ENCODE results near the gene SPECC1. TPM values are rescaled to one million over a fixed set of nuclear protein-coding genes. Genes with fewer than 3 reads are reported as not detected.

SPECC1 gene
- total and polyA plus RNA-seq, 10 of the 15 experiments (the other 5 are each of a cell fraction or from before 2014, with no cell fraction given) = 6.4 to 40.6 (median 23.9) TPM

DNA sequence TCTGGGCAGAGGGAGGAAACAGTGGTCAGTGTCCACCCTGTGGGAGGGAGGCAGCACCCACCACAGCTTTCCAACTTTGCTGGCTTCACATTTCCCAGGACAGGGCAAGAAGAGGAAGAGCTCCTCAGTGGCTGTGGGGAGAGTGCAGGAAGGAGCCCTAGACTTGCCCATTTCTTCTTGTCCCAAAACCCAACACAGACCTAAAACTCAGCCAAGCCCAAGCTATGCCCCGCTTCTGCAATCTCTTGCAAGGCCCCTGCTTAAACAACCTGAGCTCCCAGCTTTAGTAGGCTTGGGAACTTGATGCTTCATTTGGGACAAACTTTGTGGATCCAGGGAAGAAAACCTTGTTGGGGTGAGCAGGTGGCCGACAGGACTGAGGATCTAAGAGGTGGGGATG is 284.3 kb downstream of the SPECC1 start:
- WGBS (ENCODE audit: insufficient coverage, insufficient replicate concordance, low lambda C conversion rate, missing lambda C conversion rate) = 93% methylated on average over 2 of the region's 2 CpGs
- DNase-seq (ENCODE audit: low read depth, low spot score) (no peak), FAIRE-seq (no peak), ATAC-seq (no peak)
- no TSS peak for BruUV-seq (replicated peaks)
- Histone ChIP-seq H3K27me3 (replicated peaks in 1 of 2; ENCODE audit: control insufficient read depth in 2 of 2, insufficient read depth in 2 of 2, low read length in 1 of 2) (no peaks in the 10 kb centered on the region), H3K79me2 (ENCODE audit: control insufficient read depth, insufficient read depth, low read length) (no peaks in the 10 kb centered on the region), H3K36me3 (ENCODE audit: control insufficient read depth in 2 of 2, insufficient read depth in 2 of 2, low read length in 1 of 2) (0 out of 4 replicates have a peak, but pooled peaks cover 0 to 3% of the 10 kb centered on the region in 2 experiments), H3K4me2 (ENCODE audit: control insufficient read depth, insufficient read depth) (no peak overlapping the region), H3K27ac (ENCODE audit: control insufficient read depth, insufficient read depth) (no peak overlapping the region), H2AFZ (ENCODE audit: control insufficient read depth, low read depth, low read length) (no peak overlapping the region), H3K9ac (ENCODE audit: control insufficient read depth, insufficient read depth, low read length) (no peak overlapping the region), H3K4me3 (no peak overlapping the region), H3K9me3 (replicated peaks; ENCODE audit: control insufficient read depth, insufficient read depth, low read length) (no peaks in the 10 kb centered on the region), H4K20me1 (ENCODE audit: control insufficient read depth, insufficient read depth) (no peaks in the 10 kb centered on the region), H3K4me1 (ENCODE audit: control insufficient read depth, insufficient read depth, low read length) (no peaks in the 10 kb centered on the region)
- no peak for TF ChIP-seq TCF12 (IDR thresholded peaks at IDR 0.05; ENCODE audit: low read depth, low read length)
- TF ChIP-seq ESRRA (IDR thresholded peaks at IDR 0.05; ENCODE audit: low read length) = no peak
- TF ChIP-seq HDGF (IDR thresholded peaks at IDR 0.05) = no peak
- no peak for TF ChIP-seq MYC (IDR thresholded peaks at IDR 0.05; ENCODE audit: insufficient read depth, insufficient read length, insufficient replicate concordance, low read length, severe bottlenecking)
- TF ChIP-seq ZSCAN29 (IDR thresholded peaks at IDR 0.05) = no peak
- intact Hi-C loops (cut with micrococcal nuclease; ENCODE audit: unreplicated experiment) = no loop called here
- in situ Hi-C loops (cut with MboI) = no loop called here
- POLR2A ChIA-PET = no interaction called here
- CTCF ChIA-PET = no interaction called here
- SMC1A ChIA-PET (ENCODE audit: uncharacterized antibody, unreplicated experiment) = interaction anchor here (1.0 to 1.1 kb wide), 2 partner anchors 9 to 13 kb away, joined by 3 read pairs; no protein-coding TSS in a partner anchor
- RAD21 ChIA-PET (ENCODE audit: unreplicated experiment) = no interaction called here

GRCh38 chr17:20294120-20294519 is 285.0 kb downstream of the SPECC1 start:
- Histone ChIP-seq H3K27me3 (replicated peaks in 1 of 2; ENCODE audit: control insufficient read depth in 2 of 2, insufficient read depth in 2 of 2, low read length in 1 of 2) (no peaks in the 10 kb centered on the region), H2AFZ (ENCODE audit: control insufficient read depth, low read depth, low read length) (no peak overlapping the region), H4K20me1 (ENCODE audit: control insufficient read depth, insufficient read depth) (no peaks in the 10 kb centered on the region), H3K27ac (ENCODE audit: control insufficient read depth, insufficient read depth) (no peak overlapping the region), H3K79me2 (ENCODE audit: control insufficient read depth, insufficient read depth, low read length) (no peaks in the 10 kb centered on the region), H3K9ac (ENCODE audit: control insufficient read depth, insufficient read depth, low read length) (no peak overlapping the region), H3K4me3 (no peak overlapping the region), H3K4me2 (ENCODE audit: control insufficient read depth, insufficient read depth) (no peak overlapping the region), H3K9me3 (replicated peaks; ENCODE audit: control insufficient read depth, insufficient read depth, low read length) (no peaks in the 10 kb centered on the region), H3K36me3 (ENCODE audit: control insufficient read depth in 2 of 2, insufficient read depth in 2 of 2, low read length in 1 of 2) (0 out of 4 replicates have a peak, but pooled peaks cover 0 to 3% of the 10 kb centered on the region in 2 experiments), H3K4me1 (ENCODE audit: control insufficient read depth, insufficient read depth, low read length) (no peaks in the 10 kb centered on the region)
- in situ Hi-C loops (cut with MboI) (no loop called here), intact Hi-C loops (cut with micrococcal nuclease; ENCODE audit: unreplicated experiment) (no loop called here)
- ChIA-PET RAD21 (ENCODE audit: unreplicated experiment) (no interaction called here), CTCF (no interaction called here), POLR2A (no interaction called here), SMC1A (ENCODE audit: uncharacterized antibody, unreplicated experiment) (interaction anchor here (1.0 to 1.1 kb wide), 2 partner anchors 10 to 13 kb away, joined by 3 read pairs; no protein-coding TSS in a partner anchor)
- BruUV-seq (replicated peaks) = no TSS peak
- ATAC-seq (no peak), DNase-seq (ENCODE audit: low read depth, low spot score) (no peak), FAIRE-seq (no peak)
- 84% methylated on average over 6 of the region's 6 CpGs for WGBS (ENCODE audit: insufficient coverage, insufficient replicate concordance, low lambda C conversion rate, missing lambda C conversion rate)
- TF ChIP-seq E2F8 (IDR thresholded peaks at IDR 0.05; ENCODE audit: low read depth, partially characterized antibody) (no peak), HDAC2 (IDR thresholded peaks at IDR 0.05) (no peak), ELK1 (IDR thresholded peaks at IDR 0.05; ENCODE audit: low read depth, low read length) (no peak), RB1 (IDR thresholded peaks at IDR 0.05; ENCODE audit: borderline replicate concordance) (no peak), TCF7 (IDR thresholded peaks at IDR 0.05; ENCODE audit: borderline replicate concordance) (no peak), YBX1 (IDR thresholded peaks at IDR 0.05) (no peak), RAD21 (IDR thresholded peaks at IDR 0.05; ENCODE audit: insufficient read depth, low read depth, low read length) (no peak), DPF2 (IDR thresholded peaks at IDR 0.05) (no peak)
